ENCODE results near the gene SULT4A1.

- no peak for TF ChIP-seq POLR2A (IDR thresholded peaks at IDR 0.05)
- peak in 2 of 11 experiments; percentile 8 to 30 for TF ChIP-seq CTCF (IDR thresholded peaks at IDR 0.05 in 8 of 11, conservative IDR thresholded peaks at IDR 0.05 in 3 of 11)
- no peak for TF ChIP-seq POLR2AphosphoS5 (IDR thresholded peaks at IDR 0.05)
Measured at GRCh38 chr22:43885319-43885671, 23.0 kb upstream of the SULT4A1 start.

All from spleen (tissue), 7 donors.